K562 (cell line): ENCODE measurements around the gene TMEM208. TPM values are rescaled to one million over a fixed set of nuclear protein-coding genes. Genes with fewer than 3 reads are reported as not detected.

Experiments
- ARID3A ChIP-seq: IDR thresholded peaks from 2 replicates; pipeline ENCODE4 v1.6.1; 2012; ENCODE audit warnings: low read depth, low read length, improper control_type of control experiment, borderline replicate concordance
- ATF2 ChIP-seq: sonication (generic); formaldehyde crosslinking; IDR thresholded peaks from 2 replicates; pipeline ENCODE4 v1.8.1; 2022; ENCODE audit warnings: missing genetic modification reagents
- BACH1 ChIP-seq: fragments of 200-800 bp; sonication (Bioruptor generic); IDR thresholded peaks from 2 replicates; pipeline ENCODE4 v1.6.1; 2016; ENCODE audit warnings: missing genetic modification characterization, missing compliant biosample characterization
- DACH1 ChIP-seq: fragments of 450-650 bp; IDR thresholded peaks from 2 replicates; pipeline ENCODE4 v1.6.1; 2018; ENCODE audit not compliant: partially characterized antibody
- DIDO1 ChIP-seq: fragments of 450-650 bp; IDR thresholded peaks from 2 replicates; pipeline ENCODE4 v1.6.1; 2016; ENCODE audit warnings: low read depth, missing biosample characterization, missing genetic modification characterization
- ETS2 ChIP-seq: IDR thresholded peaks from 2 replicates; pipeline ENCODE4 v1.6.1; 2016; ENCODE audit warnings: borderline replicate concordance, missing genetic modification characterization, mild to moderate bottlenecking, moderate library complexity, missing compliant biosample characterization; ENCODE audit not compliant: poor library complexity, severe bottlenecking
- EWSR1 ChIP-seq: fragments of 450-650 bp; IDR thresholded peaks from 2 replicates; pipeline ENCODE4 v1.6.1; 2018; ENCODE audit warnings: borderline replicate concordance, mild to moderate bottlenecking, low read depth, moderate library complexity; ENCODE audit not compliant: partially characterized antibody
- FOXK2 ChIP-seq, 2 experiments: fragments of 450-650 bp; IDR thresholded peaks in 1 of 2; conservative IDR thresholded peaks in 1 of 2; 2 replicates each; pipeline ENCODE4 v1.6.1; 2016; ENCODE audit warnings: low read depth in 2 of 2, mild to moderate bottlenecking in 1 of 2
- HDAC2 ChIP-seq: fragments of 450-650 bp; IDR thresholded peaks from 2 replicates; pipeline ENCODE4 v1.6.1; 2016; ENCODE audit warnings: mild to moderate bottlenecking
- HEY1 ChIP-seq: fragments of 250-450 bp; sonication (Bioruptor Pico); IDR thresholded peaks from 2 replicates; pipeline ENCODE4 v1.5.0; 2020; ENCODE audit warnings: mild to moderate bottlenecking, moderate library complexity, borderline replicate concordance
- HNRNPH1 ChIP-seq: fragments of 200-400 bp; formaldehyde crosslinking; optimal IDR thresholded peaks from 2 replicates; pipeline ENCODE3; 2017; ENCODE audit warnings: low read depth, mild to moderate bottlenecking, low read length, moderate library complexity
- NR2C1 ChIP-seq, 2 experiments: fragments of 450-650 bp; IDR thresholded peaks; 2 replicates each; pipeline ENCODE4 v1.6.1; 2017; ENCODE audit warnings: mild to moderate bottlenecking in 2 of 2, antibody characterized with exemption in 1 of 2, inconsistent platforms in 1 of 2, missing compliant biosample characterization in 1 of 2, missing genetic modification characterization in 1 of 2
- NUFIP1 ChIP-seq: fragments of 450-650 bp; IDR thresholded peaks from 2 replicates; pipeline ENCODE4 v1.6.1; 2018; ENCODE audit not compliant: partially characterized antibody
- PHF21A ChIP-seq: fragments of 450-650 bp; IDR thresholded peaks from 2 replicates; pipeline ENCODE4 v1.6.1; 2017; ENCODE audit warnings: low read depth, borderline replicate concordance
- RB1 ChIP-seq: fragments of 450-650 bp; IDR thresholded peaks from 2 replicates; pipeline ENCODE4 v1.6.1; 2017; ENCODE audit warnings: low read depth, mild to moderate bottlenecking
- RFX1 ChIP-seq: fragments of 450-650 bp; IDR thresholded peaks from 2 replicates; pipeline ENCODE4 v1.6.1; 2016; ENCODE audit warnings: mild to moderate bottlenecking, moderate library complexity
- SIX5 ChIP-seq, 2 experiments: IDR thresholded peaks; 2 replicates each; pipeline ENCODE4 v1.6.1; 2011; ENCODE audit warnings: low read length in 2 of 2, borderline replicate concordance in 1 of 2, low read depth in 1 of 2, mild to moderate bottlenecking in 1 of 2, moderate library complexity in 1 of 2; ENCODE audit not compliant: insufficient read depth in 1 of 2
- SMARCE1 ChIP-seq: fragments of 450-650 bp; IDR thresholded peaks from 2 replicates; pipeline ENCODE4 v1.7.1; 2016; ENCODE audit warnings: mild to moderate bottlenecking
- TCF7 ChIP-seq: sonication (generic); IDR thresholded peaks from 2 replicates; pipeline ENCODE4 v1.6.1; 2016; ENCODE audit warnings: antibody characterized with exemption, borderline replicate concordance
- TEAD4 ChIP-seq, 2 experiments: sonication (generic) in 1 of 2; formaldehyde crosslinking in 1 of 2; IDR thresholded peaks; 2 replicates each; pipeline versions ENCODE4 v1.6.1 to v1.8.0; 2012 to 2022; ENCODE audit warnings: borderline replicate concordance in 1 of 2, inconsistent platforms in 1 of 2, low read length in 1 of 2, mild to moderate bottlenecking in 1 of 2, missing genetic modification reagents in 1 of 2
- U2AF2 ChIP-seq: fragments of 200-400 bp; formaldehyde crosslinking; optimal IDR thresholded peaks from 2 replicates; pipeline ENCODE3; 2017; ENCODE audit warnings: low read depth, mild to moderate bottlenecking, low read length
- YBX1 ChIP-seq: fragments of 450-650 bp; IDR thresholded peaks from 2 replicates; pipeline ENCODE4 v1.7.1; 2016; ENCODE audit warnings: mild to moderate bottlenecking
- ZNF444 ChIP-seq: fragments of 250-450 bp; sonication (Bioruptor Pico); IDR thresholded peaks from 2 replicates; pipeline ENCODE4 v1.4.0; 2020; ENCODE audit warnings: mild to moderate bottlenecking, moderate library complexity
- ZNF766 ChIP-seq: fragments of 200-800 bp; sonication (Bioruptor generic); conservative IDR thresholded peaks from 2 replicates; pipeline ENCODE4 v1.6.1; 2016; ENCODE audit warnings: missing genetic modification characterization, missing compliant biosample characterization
- ZNF830 ChIP-seq: fragments of 250-450 bp; sonication (Bioruptor Pico); IDR thresholded peaks from 2 replicates; pipeline ENCODE4 v1.5.0; 2021; ENCODE audit warnings: mild to moderate bottlenecking
- ZSCAN32 ChIP-seq: fragments of 450-650 bp; formaldehyde crosslinking; IDR thresholded peaks from 2 replicates; pipeline ENCODE4 v1.4.0; 2020; ENCODE audit warnings: mild to moderate bottlenecking, moderate library complexity
- polyA plus RNA-seq, 8 experiments: library from polyadenylated mRNA; depleted of rRNA in 4 of 8; stranded (reverse) in 5 of 8; unstranded in 3 of 8; fragments of >200 nt; fragmentation: Nextera tagmentation in 2 of 8; fragmentation: Illumina TruSeq in 1 of 8; extraction: Ambion mirVana in 2 of 8; extraction: Trizol in 1 of 8; gene quantifications; 2 replicates each; pipeline versions ENCODE4 v1.2.1 to v1.2.3, GENCODE V29; 2011 to 2014; ENCODE audit warnings: inconsistent platforms in 1 of 8, missing spikeins in 1 of 8
- total RNA-seq, 7 experiments: library from RNA; depleted of rRNA in 6 of 7; stranded (reverse); fragments of >200 nt in 6 of 7; fragmentation: Illumina TruSeq in 2 of 7; extraction: Trizol in 2 of 7; gene quantifications; 2 replicates each; pipeline versions ENCODE4 v1.2.1 to v1.2.3, GENCODE V29; 2011 to 2021; ENCODE audit warnings: low replicate concordance in 1 of 7

Gene TMEM208
- total and polyA plus RNA-seq, 9 of the 15 experiments (the other 6 are each of a cell fraction or from before 2014, with no cell fraction given) = 31.8 to 239 (median 54.3) TPM

DNA sequence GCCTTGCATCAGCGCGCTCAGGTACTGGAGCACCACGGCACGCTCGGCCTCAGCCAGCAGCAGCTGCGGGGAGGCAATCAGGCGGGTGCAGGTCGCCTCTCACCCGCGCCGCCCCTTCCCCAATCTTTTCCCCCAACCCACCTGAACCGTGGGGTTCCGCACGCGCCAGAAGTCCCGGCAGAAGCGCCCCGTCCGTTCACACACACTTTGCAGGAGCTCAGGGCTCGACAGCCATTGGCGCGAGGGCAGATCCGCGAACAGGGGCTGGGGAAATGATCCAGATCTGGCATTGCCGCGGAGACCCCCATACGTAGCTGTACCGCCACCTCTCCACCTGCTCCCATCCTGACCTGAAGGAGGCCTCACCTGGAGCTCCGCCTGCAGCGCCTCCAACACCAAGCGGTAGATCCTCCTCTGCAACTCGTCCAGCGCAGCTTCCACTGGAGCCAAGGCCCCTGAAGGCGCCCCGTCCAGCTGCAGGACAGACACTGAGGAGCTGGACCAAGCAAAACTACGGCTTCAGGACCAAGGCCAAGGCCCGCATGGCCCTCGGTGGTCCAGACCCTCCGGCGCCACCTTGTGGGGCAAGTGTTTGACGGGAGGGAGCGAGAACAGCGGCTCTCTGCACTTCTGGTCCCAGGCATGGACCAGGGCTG, 41.8 kb upstream of the TMEM208 start (continued):
- no peak for TF ChIP-seq U2AF2
- no peak; the same call in 1 of the 2 replicates for TF ChIP-seq ZNF766 (CRISPR knock-in tag)
- no peak for TF ChIP-seq ETS2 (tag)
- no peak for TF ChIP-seq HNRNPH1
- no peak for TF ChIP-seq HEY1
- no peak for TF ChIP-seq EWSR1
- peak; percentile 93 for TF ChIP-seq SMARCE1
- TF ChIP-seq DIDO1 (tag) = no peak
- TF ChIP-seq ARID3A = no peak
- no peak for TF ChIP-seq NUFIP1
- TF ChIP-seq ATF2 (CRISPR knock-in tag) = no peak; the same call in 1 of the 2 replicates
- TF ChIP-seq DACH1 = no peak
- no peak for TF ChIP-seq BACH1 (tag)
- TF ChIP-seq FOXK2 (conservative IDR thresholded peaks at IDR 0.05 in 1 of 2, IDR thresholded peaks at IDR 0.05 in 1 of 2; ENCODE audit: low read depth in 2 of 2) = 0 out of 4 replicates have a peak, but pooled peaks of 1 of the 2 experiments have one; percentile 20
- TF ChIP-seq ZSCAN32 (CRISPR knock-in tag) = no peak
- TF ChIP-seq TCF7 = 0 out of 2 replicates have a peak, but pooled peaks have one; percentile 26
- no peak for TF ChIP-seq ZNF830
- TF ChIP-seq NR2C1 (IDR thresholded peaks at IDR 0.05) = no peak
- no peak for TF ChIP-seq NR2C1 (tag; IDR thresholded peaks at IDR 0.05)
- TF ChIP-seq ZNF444 (CRISPR knock-in tag) = no peak
- TF ChIP-seq PHF21A = no peak
- peak; percentile 86 for TF ChIP-seq RB1
- peak; percentile 68; the same call in 1 of the 2 replicates for TF ChIP-seq HDAC2
- no peak for TF ChIP-seq SIX5 (IDR thresholded peaks at IDR 0.05; ENCODE audit: borderline replicate concordance in 1 of 2, insufficient read depth in 1 of 2, low read depth in 1 of 2, low read length in 2 of 2)
- TF ChIP-seq YBX1 = no peak
- no peak for TF ChIP-seq TEAD4 (IDR thresholded peaks at IDR 0.05; ENCODE audit: low read length)
- no peak for TF ChIP-seq TEAD4 (CRISPR knock-in tag; IDR thresholded peaks at IDR 0.05; ENCODE audit: borderline replicate concordance)
- TF ChIP-seq RFX1 = no peak
